Upper lobe of left lung (tissue), 6 donors: Measurements from ENCODE around the gene ZNHIT6. TPM values are rescaled to one million over a fixed set of nuclear protein-coding genes. Genes with fewer than 3 reads are reported as not detected.

Experiments
- ATAC-seq, 2 donors: fragments of 200-7000 bp; cut with Tn5 transposase; one replicate each; pipeline ENCODE4 v1.9.1; 2022; ENCODE audit warnings: mild to moderate bottlenecking in 2 of 2, moderate library complexity in 2 of 2; ENCODE audit not compliant: low FRiP score in 2 of 2
- DNase-seq, 2 donors: peaks; one replicate each; pipeline ENCODE4 v3.0.0-alpha.2; 2019 to 2020
- H3K27ac ChIP-seq, 4 donors: fragments of 200-600 bp; sonication (generic); one replicate each; pipeline ENCODE4 v1.5.1; 2016 to 2019
- H3K27me3 ChIP-seq, 4 donors: fragments of 200-600 bp; sonication (generic); one replicate each; pipeline ENCODE4 v1.5.1; 2017 to 2019
- H3K36me3 ChIP-seq, 4 donors: fragments of 200-600 bp; sonication (generic); one replicate each; pipeline ENCODE4 v1.5.1; 2016 to 2019
- H3K4me1 ChIP-seq, 4 donors: fragments of 200-600 bp; sonication (generic); one replicate each; pipeline ENCODE4 v1.5.1; 2018 to 2019
- H3K4me3 ChIP-seq, 4 donors: fragments of 200-600 bp; sonication (generic); one replicate each; pipeline ENCODE4 v1.5.1; 2017 to 2019; ENCODE audit warnings: mild to moderate bottlenecking in 2 of 4, moderate library complexity in 1 of 4
- H3K9me3 ChIP-seq, 4 donors: fragments of 200-600 bp; sonication (generic); one replicate each; pipeline ENCODE4 v1.5.1; 2018 to 2019
- CTCF ChIP-seq, 6 experiments: fragments of 450-650 bp in 4 of 6; fragments of 200-600 bp in 2 of 6; sonication (generic) in 2 of 6; IDR thresholded peaks; one replicate each; pipeline ENCODE4 v1.5.1; 2016 to 2019; ENCODE audit warnings: antibody characterized with exemption in 6 of 6
- EP300 ChIP-seq, 4 donors: sonication (generic); formaldehyde crosslinking; IDR thresholded peaks; one replicate each; pipeline ENCODE4 v1.5.1; 2017; ENCODE audit warnings: antibody characterized with exemption in 4 of 4, control low read depth in 2 of 4
- POLR2A ChIP-seq, 4 donors: fragments of 450-650 bp; IDR thresholded peaks; one replicate each; pipeline ENCODE4 v1.5.1; 2016 to 2017; ENCODE audit warnings: antibody characterized with exemption in 4 of 4, mild to moderate bottlenecking in 2 of 4
- POLR2AphosphoS5 ChIP-seq, 2 donors: sonication (generic); formaldehyde crosslinking; IDR thresholded peaks; one replicate each; pipeline ENCODE4 v1.5.1; 2017; ENCODE audit warnings: antibody characterized with exemption in 2 of 2
- WGBS, 2 donors: methylation state at CpG; one replicate each; pipeline ENCODE4 v1.1.5; 2017 to 2018; 5-methylcytosine and 5-hydroxymethylcytosine counted together
- total RNA-seq, 6 donors: library from RNA; depleted of rRNA in 4 of 6; stranded (reverse); fragments of >200 nt in 4 of 6; gene quantifications; one replicate each; pipeline versions ENCODE4 v1.1.0 to v1.2.1, GENCODE V29; 2016 to 2021
- donor health status: DM: no; HTN: no; CAD: no; lungs with moderate emphysema.
- donor health status: DM: no; HTN: yes; CAD: no; lungs with severe emphysema.

Gene ZNHIT6
- total RNA-seq, 6 donors from 2014 or later = 4.2 to 13.2 (median 10.0) TPM

GRCh38 chr1:85692730-85693314, 15.4 kb downstream of the ZNHIT6 start:
- Histone ChIP-seq H3K4me3 (no peak overlapping the region), H3K4me1 (peaks cover 0 to 3% (median 0%) of the 10 kb centered on the region in 4 donors), H3K9me3 (no peaks in the 10 kb centered on the region), H3K36me3 (peaks cover 0 to 16% (median under 1%) of the 10 kb centered on the region in 4 donors), H3K27me3 (no peaks in the 10 kb centered on the region), H3K27ac (no peak overlapping the region)
- ATAC-seq (peak in 1 of 2 donors; percentile 58), DNase-seq (no peak)
- TF ChIP-seq POLR2AphosphoS5 (IDR thresholded peaks at IDR 0.05) (no peak), EP300 (IDR thresholded peaks at IDR 0.05) (no peak), POLR2A (IDR thresholded peaks at IDR 0.05) (no peak), CTCF (IDR thresholded peaks at IDR 0.05) (peak in 4 of 6 experiments; percentile 10 to 45 (median 26))
- WGBS, 2 donors = 54 to 58% methylated on average over 1 of the region's 1 CpG

GRCh38 chr1:85689775-85690404, 18.3 kb downstream of the ZNHIT6 start:
- Histone ChIP-seq H3K4me1 (peaks cover 0 to 3% (median 0%) of the 10 kb centered on the region in 4 donors), H3K27ac (no peak overlapping the region), H3K27me3 (no peaks in the 10 kb centered on the region), H3K4me3 (no peak overlapping the region), H3K36me3 (peaks cover 0 to 16% (median under 1%) of the 10 kb centered on the region in 4 donors), H3K9me3 (no peaks in the 10 kb centered on the region)
- 92 to 96% methylated on average over 4 of the region's 4 CpGs for WGBS, 2 donors
- TF ChIP-seq EP300 (IDR thresholded peaks at IDR 0.05) (no peak), POLR2AphosphoS5 (IDR thresholded peaks at IDR 0.05) (no peak), CTCF (IDR thresholded peaks at IDR 0.05) (no peak), POLR2A (IDR thresholded peaks at IDR 0.05) (no peak)
- no peak for DNase-seq
- ATAC-seq = no peak

GRCh38 chr1:85683292-85684025, 24.8 kb downstream of the ZNHIT6 start:
- no peak overlapping the region for H3K4me3 ChIP-seq
- ATAC-seq (no peak), DNase-seq (no peak)
- no peak overlapping the region for H3K27ac ChIP-seq
- TF ChIP-seq CTCF (IDR thresholded peaks at IDR 0.05) = no peak
- TF ChIP-seq POLR2A (IDR thresholded peaks at IDR 0.05) = no peak
- no peak for TF ChIP-seq EP300 (IDR thresholded peaks at IDR 0.05)
- no peak for TF ChIP-seq POLR2AphosphoS5 (IDR thresholded peaks at IDR 0.05)
- WGBS, 2 donors = 92 to 95% methylated on average over 9 of the region's 9 CpGs
- H3K9me3 ChIP-seq = no peaks in the 10 kb centered on the region
- H3K27me3 ChIP-seq = no peaks in the 10 kb centered on the region
- H3K4me1 ChIP-seq = no peaks in the 10 kb centered on the region
- peaks cover 0 to 3% (median 0%) of the 10 kb centered on the region in 4 donors for H3K36me3 ChIP-seq

GRCh38 chr1:85681087-85681486, 27.1 kb downstream of the ZNHIT6 start:
- Histone ChIP-seq H3K27ac (no peak overlapping the region), H3K27me3 (no peaks in the 10 kb centered on the region), H3K4me3 (no peak overlapping the region), H3K4me1 (no peaks in the 10 kb centered on the region), H3K9me3 (no peaks in the 10 kb centered on the region), H3K36me3 (peaks cover 0 to 25% (median 2%) of the 10 kb centered on the region in 4 donors)
- ATAC-seq = peak in 1 of 2 donors; percentile 56
- TF ChIP-seq POLR2AphosphoS5 (IDR thresholded peaks at IDR 0.05) (no peak), EP300 (IDR thresholded peaks at IDR 0.05) (no peak), POLR2A (IDR thresholded peaks at IDR 0.05) (no peak), CTCF (IDR thresholded peaks at IDR 0.05) (no peak)
- 65 to 82% methylated on average over 2 of the region's 2 CpGs for WGBS, 2 donors
- no peak for DNase-seq
